Measurements from ENCODE around the gene SRRT.

DNA sequence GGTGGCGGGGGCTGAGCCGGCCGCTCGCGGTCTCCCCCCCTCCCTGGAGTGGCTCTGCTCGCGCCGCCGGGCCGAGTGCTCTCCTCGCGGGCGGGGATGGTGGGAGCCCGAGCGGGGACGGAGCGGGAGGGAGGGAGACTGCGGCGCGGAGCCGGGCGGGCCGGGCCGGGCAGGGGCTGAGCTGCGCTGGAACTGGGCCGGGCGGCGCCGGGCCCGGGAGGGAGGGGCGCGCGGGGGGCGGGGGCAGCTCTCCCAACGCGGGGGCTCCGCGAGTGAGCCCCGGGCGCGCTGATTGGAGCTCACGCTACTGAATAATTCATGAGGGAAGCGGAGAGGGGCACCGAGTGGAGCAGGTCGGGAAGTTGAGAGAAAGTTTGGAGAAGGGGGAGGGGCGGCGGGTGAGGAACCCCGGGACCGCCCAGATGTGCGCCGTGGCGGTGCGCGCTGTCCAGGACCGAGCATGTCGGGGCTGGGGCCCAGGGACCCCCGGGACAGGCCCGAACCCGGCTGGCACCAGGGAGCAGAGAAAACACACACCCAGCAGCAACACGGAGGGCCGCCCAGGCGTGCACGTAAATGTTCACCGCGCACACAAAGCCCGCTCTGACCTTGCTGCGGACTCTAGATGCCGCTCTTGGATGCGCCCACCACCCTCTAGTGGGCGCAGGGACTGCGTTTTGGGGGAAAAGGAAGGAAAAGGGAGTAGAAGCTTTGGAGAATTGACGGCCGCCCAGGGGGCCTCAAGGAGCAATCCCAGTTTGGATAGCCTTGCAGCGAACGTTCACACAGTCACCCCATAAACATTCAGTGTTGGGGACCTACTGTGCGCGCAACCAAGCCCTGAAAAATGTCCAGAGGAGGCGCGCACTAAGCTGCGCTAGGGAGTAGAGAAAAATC, 47.3 kb upstream of the SRRT start, which contains the start of gene EPHB4:
- TF ChIP-seq, protein P1, sequence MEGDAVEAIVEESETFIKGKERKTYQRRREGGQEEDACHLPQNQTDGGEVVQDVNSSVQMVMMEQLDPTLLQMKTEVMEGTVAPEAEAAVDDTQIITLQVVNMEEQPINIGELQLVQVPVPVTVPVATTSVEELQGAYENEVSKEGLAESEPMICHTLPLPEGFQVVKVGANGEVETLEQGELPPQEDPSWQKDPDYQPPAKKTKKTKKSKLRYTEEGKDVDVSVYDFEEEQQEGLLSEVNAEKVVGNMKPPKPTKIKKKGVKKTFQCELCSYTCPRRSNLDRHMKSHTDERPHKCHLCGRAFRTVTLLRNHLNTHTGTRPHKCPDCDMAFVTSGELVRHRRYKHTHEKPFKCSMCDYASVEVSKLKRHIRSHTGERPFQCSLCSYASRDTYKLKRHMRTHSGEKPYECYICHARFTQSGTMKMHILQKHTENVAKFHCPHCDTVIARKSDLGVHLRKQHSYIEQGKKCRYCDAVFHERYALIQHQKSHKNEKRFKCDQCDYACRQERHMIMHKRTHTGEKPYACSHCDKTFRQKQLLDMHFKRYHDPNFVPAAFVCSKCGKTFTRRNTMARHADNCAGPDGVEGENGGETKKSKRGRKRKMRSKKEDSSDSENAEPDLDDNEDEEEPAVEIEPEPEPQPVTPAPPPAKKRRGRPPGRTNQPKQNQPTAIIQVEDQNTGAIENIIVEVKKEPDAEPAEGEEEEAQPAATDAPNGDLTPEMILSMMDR (IDR thresholded peaks at IDR 0.05) = no peak
- TF ChIP-seq EZH2 (IDR thresholded peaks at IDR 0.05; ENCODE audit: borderline replicate concordance, insufficient read depth, low read depth, low read length, poor library complexity, severe bottlenecking) = no peak
